HepG2 (cell line): ENCODE data around the gene LTA4H. TPM values are rescaled to one million over a fixed set of nuclear protein-coding genes. Genes with fewer than 3 reads are reported as not detected.

Source experiments
- EP300 ChIP-seq, 3 experiments: sonication (generic) in 1 of 3; formaldehyde crosslinking in 1 of 3; IDR thresholded peaks; 2 replicates each; pipeline versions ENCODE4 v1.5.1 to v1.6.1; 2011 to 2020; ENCODE audit warnings: low read depth in 2 of 3, low read length in 2 of 3, borderline replicate concordance in 1 of 3, improper control_type of control experiment in 1 of 3, mild to moderate bottlenecking in 1 of 3, missing genetic modification reagents in 1 of 3, moderate library complexity in 1 of 3
- HNF4A ChIP-seq: sonication (generic); formaldehyde crosslinking; IDR thresholded peaks from 2 replicates; pipeline ENCODE4 v1.4.0; 2020; ENCODE audit warnings: missing genetic modification reagents
- HNRNPK ChIP-seq: fragments of 200-400 bp; formaldehyde crosslinking; IDR thresholded peaks from 2 replicates; pipeline ENCODE4 v1.6.1; 2018; ENCODE audit warnings: low read length, low read depth, moderate library complexity, mild to moderate bottlenecking; ENCODE audit not compliant: poor library complexity, severe bottlenecking
- JUNB ChIP-seq: sonication (generic); formaldehyde crosslinking; IDR thresholded peaks from 2 replicates; pipeline ENCODE4 v1.8.0; 2022; ENCODE audit warnings: missing genetic modification reagents, mild to moderate bottlenecking, borderline replicate concordance
- MED1 ChIP-seq: sonication (generic); formaldehyde crosslinking; IDR thresholded peaks from 2 replicates; pipeline ENCODE4 v1.4.0; 2020; ENCODE audit warnings: missing genetic modification reagents
- SOX13 ChIP-seq, 3 experiments: fragments of 450-650 bp in 1 of 3; sonication (generic) in 1 of 3; formaldehyde crosslinking in 1 of 3; IDR thresholded peaks in 2 of 3; conservative IDR thresholded peaks in 1 of 3; 2 replicates each; pipeline versions ENCODE4 v1.5.0 to v1.6.1; 2016 to 2020; ENCODE audit warnings: antibody characterized with exemption in 1 of 3, mild to moderate bottlenecking in 1 of 3, missing compliant biosample characterization in 1 of 3, missing genetic modification reagents in 1 of 3, moderate library complexity in 1 of 3
- TMF1 ChIP-seq: sonication (generic); formaldehyde crosslinking; IDR thresholded peaks from 2 replicates; pipeline ENCODE4 v1.8.1; 2022; ENCODE audit warnings: low read depth, missing genetic modification reagents
- ZNF235 ChIP-seq: sonication (generic); formaldehyde crosslinking; IDR thresholded peaks from 2 replicates; pipeline ENCODE4 v1.8.1; 2023; ENCODE audit warnings: mild to moderate bottlenecking, missing genetic modification reagents, borderline replicate concordance
- polyA plus RNA-seq, 8 experiments: library from polyadenylated mRNA; depleted of rRNA in 3 of 8; stranded (reverse) in 7 of 8; unstranded in 1 of 8; fragments of >200 nt; fragmentation: Illumina TruSeq in 4 of 8; extraction: Trizol in 4 of 8; gene quantifications; 2 replicates each; pipeline versions ENCODE4 v1.2.1 to v1.2.3, GENCODE V29; 2011 to 2016; ENCODE audit warnings: low read depth in 4 of 8, missing spikeins in 1 of 8, mixed read lengths in 1 of 8; ENCODE audit not compliant: insufficient read depth in 1 of 8
- total RNA-seq, 5 experiments: library from RNA; depleted of rRNA; stranded (reverse); fragments of >200 nt; fragmentation: Illumina TruSeq; extraction: Trizol; gene quantifications; 2 replicates each; pipeline ENCODE4 v1.2.3, GENCODE V29; 2016; ENCODE audit warnings: low read depth in 1 of 5
- TF ChIP-seq, protein P1 (sequence below): sonication (generic); formaldehyde crosslinking; IDR thresholded peaks from 2 replicates; pipeline ENCODE4 v1.4.0; 2020; ENCODE audit warnings: mild to moderate bottlenecking, missing genetic modification reagents
- TF ChIP-seq, protein P2 (sequence below): sonication (generic); formaldehyde crosslinking; IDR thresholded peaks from 2 replicates; pipeline ENCODE4 v1.4.0; 2020; ENCODE audit warnings: missing genetic modification reagents, borderline replicate concordance
- TF ChIP-seq, protein P3 (sequence below): sonication (generic); formaldehyde crosslinking; conservative IDR thresholded peaks from 2 replicates; pipeline ENCODE4 v1.4.0; 2020; ENCODE audit warnings: mild to moderate bottlenecking, missing genetic modification reagents, moderate library complexity
- TF ChIP-seq, protein P4 (sequence below): sonication (generic); formaldehyde crosslinking; IDR thresholded peaks from 2 replicates; pipeline ENCODE4 v1.4.0; 2020; ENCODE audit warnings: missing genetic modification reagents

Gene LTA4H
- total and polyA plus RNA-seq, 2 of the 13 experiments (the other 11 are each of a cell fraction or from before 2014, with no cell fraction given) = 87.5 to 90.4 TPM

DNA sequence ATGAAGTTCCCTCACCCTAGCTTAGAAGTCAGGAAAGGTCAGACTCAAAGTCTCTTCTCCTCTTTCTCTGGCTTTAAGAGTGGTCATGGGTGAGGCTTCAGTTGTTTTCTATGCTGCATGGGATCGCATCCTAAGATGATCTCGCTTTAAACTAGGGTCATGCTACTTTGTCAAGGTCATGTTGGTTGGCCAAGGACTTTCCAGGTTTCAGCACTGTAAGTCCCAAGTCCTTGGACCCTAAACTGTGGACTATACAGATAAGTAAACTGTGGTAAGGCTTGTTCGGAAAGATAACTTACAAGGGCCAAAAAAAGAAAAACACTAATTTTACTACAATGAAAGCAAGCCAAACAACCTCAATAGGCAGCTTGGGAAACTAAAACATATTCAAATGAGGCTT is 56.6 kb downstream of the LTA4H start (continued):
- TF ChIP-seq, protein P1, sequence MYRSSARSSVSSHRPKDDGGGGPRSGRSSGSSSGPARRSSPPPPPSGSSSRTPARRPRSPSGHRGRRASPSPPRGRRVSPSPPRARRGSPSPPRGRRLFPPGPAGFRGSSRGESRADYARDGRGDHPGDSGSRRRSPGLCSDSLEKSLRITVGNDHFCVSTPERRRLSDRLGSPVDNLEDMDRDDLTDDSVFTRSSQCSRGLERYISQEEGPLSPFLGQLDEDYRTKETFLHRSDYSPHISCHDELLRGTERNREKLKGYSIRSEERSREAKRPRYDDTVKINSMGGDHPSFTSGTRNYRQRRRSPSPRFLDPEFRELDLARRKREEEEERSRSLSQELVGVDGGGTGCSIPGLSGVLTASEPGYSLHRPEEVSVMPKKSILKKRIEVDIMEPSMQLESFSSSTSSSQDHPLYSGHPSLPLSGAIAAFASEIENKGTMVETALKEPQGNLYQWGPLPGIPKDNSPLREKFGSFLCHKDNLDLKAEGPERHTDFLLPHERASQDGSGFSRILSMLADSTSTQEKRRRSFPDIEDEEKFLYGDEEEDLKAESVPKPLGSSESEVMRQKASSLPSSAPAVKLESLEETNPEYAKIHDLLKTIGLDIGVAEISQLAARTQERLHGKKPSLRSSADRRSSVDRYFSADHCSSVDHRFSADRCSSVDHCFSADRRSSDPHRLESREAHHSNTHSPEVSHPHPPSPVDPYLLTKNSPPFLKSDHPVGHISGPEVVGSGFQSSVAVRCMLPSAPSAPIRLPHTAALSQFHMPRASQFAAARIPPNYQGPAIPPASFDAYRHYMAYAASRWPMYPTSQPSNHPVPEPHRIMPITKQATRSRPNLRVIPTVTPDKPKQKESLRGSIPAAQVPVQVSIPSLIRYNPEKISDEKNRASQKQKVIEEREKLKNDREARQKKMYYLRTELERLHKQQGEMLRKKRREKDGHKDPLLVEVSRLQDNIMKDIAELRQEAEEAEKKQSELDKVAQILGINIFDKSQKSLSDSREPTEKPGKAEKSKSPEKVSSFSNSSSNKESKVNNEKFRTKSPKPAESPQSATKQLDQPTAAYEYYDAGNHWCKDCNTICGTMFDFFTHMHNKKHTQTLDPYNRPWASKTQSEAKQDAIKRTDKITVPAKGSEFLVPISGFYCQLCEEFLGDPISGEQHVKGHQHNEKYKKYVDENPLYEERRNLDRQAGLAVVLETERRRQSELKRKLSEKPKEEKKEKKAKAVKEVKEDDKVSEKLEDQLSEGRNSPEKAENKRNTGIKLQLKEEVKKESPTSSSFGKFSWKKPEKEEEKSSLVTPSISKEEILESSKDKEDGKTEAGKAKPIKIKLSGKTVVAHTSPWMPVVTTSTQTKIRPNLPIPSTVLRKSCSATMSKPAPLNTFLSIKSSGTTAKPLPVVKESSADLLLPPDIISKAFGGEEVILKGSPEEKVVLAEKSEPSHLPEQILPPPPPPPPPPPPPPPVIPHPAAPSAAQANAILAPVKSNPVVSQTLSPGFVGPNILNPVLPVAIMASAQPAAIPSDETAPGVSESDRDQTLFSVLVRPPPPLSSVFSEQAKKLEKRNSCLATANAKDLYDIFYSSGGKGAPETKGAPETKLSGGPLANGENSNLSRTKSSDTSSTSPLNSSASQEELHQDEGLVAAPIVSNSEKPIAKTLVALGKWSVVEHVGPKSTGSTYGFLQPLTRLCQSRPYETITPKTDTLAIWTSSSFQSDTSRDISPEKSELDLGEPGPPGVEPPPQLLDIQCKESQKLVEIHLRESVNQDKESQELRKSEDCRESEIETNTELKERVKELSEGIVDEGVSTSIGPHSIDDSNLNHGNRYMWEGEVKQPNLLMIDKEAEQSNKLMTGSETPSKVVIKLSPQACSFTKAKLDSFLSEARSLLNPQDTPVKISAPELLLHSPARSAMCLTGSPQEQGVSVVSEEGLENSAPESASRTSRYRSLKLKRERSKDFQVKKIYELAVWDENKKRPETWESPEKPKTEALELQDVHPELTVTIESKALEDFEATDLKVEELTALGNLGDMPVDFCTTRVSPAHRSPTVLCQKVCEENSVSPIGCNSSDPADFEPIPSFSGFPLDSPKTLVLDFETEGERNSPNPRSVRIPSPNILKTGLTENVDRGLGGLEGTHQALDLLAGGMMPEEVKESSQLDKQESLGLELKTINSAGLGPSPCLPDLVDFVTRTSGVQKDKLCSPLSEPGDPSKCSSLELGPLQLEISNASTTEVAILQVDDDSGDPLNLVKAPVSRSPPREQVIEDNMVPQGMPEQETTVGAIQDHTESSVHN (CRISPR knock-in tag) = no peak
- TF ChIP-seq MED1 (peak; percentile 69), TMF1 (CRISPR knock-in tag) (no peak), SOX13 (IDR thresholded peaks at IDR 0.05) (no peak), SOX13 (CRISPR knock-in tag; conservative IDR thresholded peaks at IDR 0.05 in 1 of 2, IDR thresholded peaks at IDR 0.05 in 1 of 2) (no peak), ZNF235 (no peak), HNF4A (CRISPR knock-in tag) (peak; percentile 86), JUNB (no peak), EP300 (IDR thresholded peaks at IDR 0.05; ENCODE audit: low read depth in 2 of 2, low read length in 2 of 2) (peak in 1 of 2 experiments; percentile 42; a peak in 1 of 4 replicates), EP300 (CRISPR knock-in tag; IDR thresholded peaks at IDR 0.05; ENCODE audit: borderline replicate concordance) (no peak), HNRNPK (no peak)
- TF ChIP-seq, protein P2, sequence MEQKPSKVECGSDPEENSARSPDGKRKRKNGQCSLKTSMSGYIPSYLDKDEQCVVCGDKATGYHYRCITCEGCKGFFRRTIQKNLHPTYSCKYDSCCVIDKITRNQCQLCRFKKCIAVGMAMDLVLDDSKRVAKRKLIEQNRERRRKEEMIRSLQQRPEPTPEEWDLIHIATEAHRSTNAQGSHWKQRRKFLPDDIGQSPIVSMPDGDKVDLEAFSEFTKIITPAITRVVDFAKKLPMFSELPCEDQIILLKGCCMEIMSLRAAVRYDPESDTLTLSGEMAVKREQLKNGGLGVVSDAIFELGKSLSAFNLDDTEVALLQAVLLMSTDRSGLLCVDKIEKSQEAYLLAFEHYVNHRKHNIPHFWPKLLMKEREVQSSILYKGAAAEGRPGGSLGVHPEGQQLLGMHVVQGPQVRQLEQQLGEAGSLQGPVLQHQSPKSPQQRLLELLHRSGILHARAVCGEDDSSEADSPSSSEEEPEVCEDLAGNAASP = peak; percentile 27; the same call in 1 of the 2 replicates
- TF ChIP-seq, protein P3, sequence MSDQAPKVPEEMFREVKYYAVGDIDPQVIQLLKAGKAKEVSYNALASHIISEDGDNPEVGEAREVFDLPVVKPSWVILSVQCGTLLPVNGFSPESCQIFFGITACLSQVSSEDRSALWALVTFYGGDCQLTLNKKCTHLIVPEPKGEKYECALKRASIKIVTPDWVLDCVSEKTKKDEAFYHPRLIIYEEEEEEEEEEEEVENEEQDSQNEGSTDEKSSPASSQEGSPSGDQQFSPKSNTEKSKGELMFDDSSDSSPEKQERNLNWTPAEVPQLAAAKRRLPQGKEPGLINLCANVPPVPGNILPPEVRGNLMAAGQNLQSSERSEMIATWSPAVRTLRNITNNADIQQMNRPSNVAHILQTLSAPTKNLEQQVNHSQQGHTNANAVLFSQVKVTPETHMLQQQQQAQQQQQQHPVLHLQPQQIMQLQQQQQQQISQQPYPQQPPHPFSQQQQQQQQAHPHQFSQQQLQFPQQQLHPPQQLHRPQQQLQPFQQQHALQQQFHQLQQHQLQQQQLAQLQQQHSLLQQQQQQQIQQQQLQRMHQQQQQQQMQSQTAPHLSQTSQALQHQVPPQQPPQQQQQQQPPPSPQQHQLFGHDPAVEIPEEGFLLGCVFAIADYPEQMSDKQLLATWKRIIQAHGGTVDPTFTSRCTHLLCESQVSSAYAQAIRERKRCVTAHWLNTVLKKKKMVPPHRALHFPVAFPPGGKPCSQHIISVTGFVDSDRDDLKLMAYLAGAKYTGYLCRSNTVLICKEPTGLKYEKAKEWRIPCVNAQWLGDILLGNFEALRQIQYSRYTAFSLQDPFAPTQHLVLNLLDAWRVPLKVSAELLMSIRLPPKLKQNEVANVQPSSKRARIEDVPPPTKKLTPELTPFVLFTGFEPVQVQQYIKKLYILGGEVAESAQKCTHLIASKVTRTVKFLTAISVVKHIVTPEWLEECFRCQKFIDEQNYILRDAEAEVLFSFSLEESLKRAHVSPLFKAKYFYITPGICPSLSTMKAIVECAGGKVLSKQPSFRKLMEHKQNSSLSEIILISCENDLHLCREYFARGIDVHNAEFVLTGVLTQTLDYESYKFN (CRISPR knock-in tag) = peak; percentile 48; the same call in 1 of the 2 replicates
- TF ChIP-seq, protein P4, sequence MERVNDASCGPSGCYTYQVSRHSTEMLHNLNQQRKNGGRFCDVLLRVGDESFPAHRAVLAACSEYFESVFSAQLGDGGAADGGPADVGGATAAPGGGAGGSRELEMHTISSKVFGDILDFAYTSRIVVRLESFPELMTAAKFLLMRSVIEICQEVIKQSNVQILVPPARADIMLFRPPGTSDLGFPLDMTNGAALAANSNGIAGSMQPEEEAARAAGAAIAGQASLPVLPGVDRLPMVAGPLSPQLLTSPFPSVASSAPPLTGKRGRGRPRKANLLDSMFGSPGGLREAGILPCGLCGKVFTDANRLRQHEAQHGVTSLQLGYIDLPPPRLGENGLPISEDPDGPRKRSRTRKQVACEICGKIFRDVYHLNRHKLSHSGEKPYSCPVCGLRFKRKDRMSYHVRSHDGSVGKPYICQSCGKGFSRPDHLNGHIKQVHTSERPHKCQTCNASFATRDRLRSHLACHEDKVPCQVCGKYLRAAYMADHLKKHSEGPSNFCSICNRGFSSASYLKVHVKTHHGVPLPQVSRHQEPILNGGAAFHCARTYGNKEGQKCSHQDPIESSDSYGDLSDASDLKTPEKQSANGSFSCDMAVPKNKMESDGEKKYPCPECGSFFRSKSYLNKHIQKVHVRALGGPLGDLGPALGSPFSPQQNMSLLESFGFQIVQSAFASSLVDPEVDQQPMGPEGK (CRISPR knock-in tag) = no peak
